ENCODE data around the gene BLOC1S4. TPM values are rescaled to one million over a fixed set of nuclear protein-coding genes. Genes with fewer than 3 reads are reported as not detected.
"Not testable (repeated sequence)": the region's sequence is repeated elsewhere in the genome, so short reads cannot be mapped to it uniquely, and the experiment has no call there.

BLOC1S4 gene
- total RNA-seq, result 6.3 TPM

- H3K27ac ChIP-seq (ENCODE audit: low read depth, low read length), result peak within 1 kb of the TSS; percentile 70
- H3K4me3 ChIP-seq (ENCODE audit: low read length in 3 of 3), result peak within 1 kb of the TSS; percentile 82 to 97 (median 95)
These were observed at the start of gene BLOC1S4 for GRCh38 chr4:6716018-6716911. TSS of gene BLOC1S4 (plus strand) at chr4:6716174. CDS start at chr4:6716210, 36 bp downstream.

GRCh38 chr4:6668391-6668790 lies 47.6 kb upstream of the BLOC1S4 start:
- Histone ChIP-seq H3K9me3 (ENCODE audit: control insufficient read depth in 3 of 3, low read length in 3 of 3) (peaks cover 0 to 2% (median 0%) of the 10 kb centered on the region in 3 donors), H3K27me3 (ENCODE audit: control insufficient read depth in 3 of 3, insufficient read depth in 3 of 3, low read length in 3 of 3) (peaks cover 9 to 22% (median 22%) of the 10 kb centered on the region in 3 donors), H3K36me3 (ENCODE audit: control insufficient read depth in 3 of 3, insufficient read depth in 3 of 3, low read length in 3 of 3) (peaks cover 0 to 6% (median 0%) of the 10 kb centered on the region in 3 donors), H3K9ac (ENCODE audit: low read depth in 1 of 3, low read length in 3 of 3) (no peak overlapping the region), H3K4me3 (ENCODE audit: low read length in 3 of 3) (no peak overlapping the region), H3K4me1 (ENCODE audit: control insufficient read depth in 3 of 3, insufficient read depth in 3 of 3, low read length in 3 of 3) (peaks cover 0 to 13% (median 9%) of the 10 kb centered on the region in 3 donors), H3K27ac (ENCODE audit: low read depth, low read length) (no peak overlapping the region)

More at GRCh38 chr4:6716018-6716911, at the start of gene BLOC1S4:
- Histone ChIP-seq H3K9ac (ENCODE audit: low read depth in 1 of 3, low read length in 3 of 3) (peak within 1 kb of the TSS; percentile 82 to 96 (median 85)), H3K27me3 (ENCODE audit: control insufficient read depth in 3 of 3, insufficient read depth in 3 of 3, low read length in 3 of 3) (no peaks in the 10 kb centered on the region), H3K4me1 (ENCODE audit: control insufficient read depth in 3 of 3, insufficient read depth in 3 of 3, low read length in 3 of 3) (peaks cover 17 to 32% (median 23%) of the 10 kb centered on the region in 3 donors), H3K9me3 (ENCODE audit: control insufficient read depth in 3 of 3, low read length in 3 of 3) (no peaks in the 10 kb centered on the region), H3K36me3 (ENCODE audit: control insufficient read depth in 3 of 3, insufficient read depth in 3 of 3, low read length in 3 of 3) (no peaks in the 10 kb centered on the region)

GRCh38 chr4:6671648-6672047 lies 44.3 kb upstream of the BLOC1S4 start:
- H3K9me3 ChIP-seq (ENCODE audit: control insufficient read depth in 3 of 3, low read length in 3 of 3), result no peaks in the 10 kb centered on the region
- H3K9ac ChIP-seq (ENCODE audit: low read depth in 1 of 3, low read length in 3 of 3), result no peak overlapping the region
- H3K4me1 ChIP-seq (ENCODE audit: control insufficient read depth in 3 of 3, insufficient read depth in 3 of 3, low read length in 3 of 3), result peaks cover 21 to 24% (median 23%) of the 10 kb centered on the region in 3 donors
- H3K36me3 ChIP-seq (ENCODE audit: control insufficient read depth in 3 of 3, insufficient read depth in 3 of 3, low read length in 3 of 3), result peaks cover 0 to 10% (median 5%) of the 10 kb centered on the region in 3 donors
- peaks cover 0 to 4% (median 0%) of the 10 kb centered on the region in 3 donors for H3K27me3 ChIP-seq (ENCODE audit: control insufficient read depth in 3 of 3, insufficient read depth in 3 of 3, low read length in 3 of 3)
- no peak overlapping the region for H3K27ac ChIP-seq (ENCODE audit: low read depth, low read length)
- H3K4me3 ChIP-seq (ENCODE audit: low read length in 3 of 3), result no peak overlapping the region

- Histone ChIP-seq H3K27me3 (ENCODE audit: control insufficient read depth in 3 of 3, insufficient read depth in 3 of 3, low read length in 3 of 3) (peaks cover 0 to 4% (median 0%) of the 10 kb centered on the region in 3 donors), H3K9me3 (ENCODE audit: control insufficient read depth in 3 of 3, low read length in 3 of 3) (no peaks in the 10 kb centered on the region), H3K4me3 (ENCODE audit: low read length in 3 of 3) (no peak overlapping the region), H3K27ac (ENCODE audit: low read depth, low read length) (no peak overlapping the region), H3K9ac (ENCODE audit: low read depth in 1 of 3, low read length in 3 of 3) (no peak overlapping the region), H3K4me1 (ENCODE audit: control insufficient read depth in 3 of 3, insufficient read depth in 3 of 3, low read length in 3 of 3) (peaks cover 26 to 28% (median 28%) of the 10 kb centered on the region in 3 donors), H3K36me3 (ENCODE audit: control insufficient read depth in 3 of 3, insufficient read depth in 3 of 3, low read length in 3 of 3) (peaks cover 0 to 10% (median 7%) of the 10 kb centered on the region in 3 donors)
These were observed 43.8 kb upstream of the BLOC1S4 start for GRCh38 chr4:6672131-6672530.

- peaks cover 0 to 12% (median 9%) of the 10 kb centered on the region in 3 donors for H3K36me3 ChIP-seq (ENCODE audit: control insufficient read depth in 3 of 3, insufficient read depth in 3 of 3, low read length in 3 of 3)
- not testable (repeated sequence) for H3K27ac ChIP-seq (ENCODE audit: low read depth, low read length); H3K9me3 ChIP-seq (ENCODE audit: control insufficient read depth in 3 of 3, low read length in 3 of 3); H3K27me3 ChIP-seq (ENCODE audit: control insufficient read depth in 3 of 3, insufficient read depth in 3 of 3, low read length in 3 of 3)
- H3K4me1 ChIP-seq (ENCODE audit: control insufficient read depth in 3 of 3, insufficient read depth in 3 of 3, low read length in 3 of 3), result peaks cover 28 to 31% (median 28%) of the 10 kb centered on the region in 3 donors
- peak overlapping the region in 1 of 3 donors; percentile 89 for H3K9ac ChIP-seq (ENCODE audit: low read depth in 1 of 3, low read length in 3 of 3)
- peak overlapping the region in 2 of 3 donors; percentile 76 to 77 for H3K4me3 ChIP-seq (ENCODE audit: low read length in 3 of 3)
These were observed 43.3 kb upstream of the BLOC1S4 start for GRCh38 chr4:6672541-6673190.

GRCh38 chr4:6673191-6673659 lies 42.7 kb upstream of the BLOC1S4 start:
- Histone ChIP-seq H3K4me3 (ENCODE audit: low read length in 3 of 3) (peak overlapping the region; percentile 76 to 81 (median 77)), H3K36me3 (ENCODE audit: control insufficient read depth in 3 of 3, insufficient read depth in 3 of 3, low read length in 3 of 3) (peaks cover 0 to 11% (median 9%) of the 10 kb centered on the region in 3 donors), H3K27ac (ENCODE audit: low read depth, low read length) (peak overlapping the region; percentile 77), H3K9ac (ENCODE audit: low read depth in 1 of 3, low read length in 3 of 3) (peak overlapping the region; percentile 70 to 89 (median 79)), H3K4me1 (ENCODE audit: control insufficient read depth in 3 of 3, insufficient read depth in 3 of 3, low read length in 3 of 3) (peaks cover 28 to 31% (median 28%) of the 10 kb centered on the region in 3 donors)
- H3K27me3 ChIP-seq (ENCODE audit: control insufficient read depth in 3 of 3, insufficient read depth in 3 of 3, low read length in 3 of 3); H3K9me3 ChIP-seq (ENCODE audit: control insufficient read depth in 3 of 3, low read length in 3 of 3): not testable (repeated sequence)

- H3K36me3 ChIP-seq (ENCODE audit: control insufficient read depth in 3 of 3, insufficient read depth in 3 of 3, low read length in 3 of 3), result peaks cover 0 to 9% (median 8%) of the 10 kb centered on the region in 3 donors
- H3K4me3 ChIP-seq (ENCODE audit: low read length in 3 of 3), result peak overlapping the region; percentile 76 to 81 (median 77)
These were observed 42.1 kb upstream of the BLOC1S4 start for GRCh38 chr4:6673660-6674499.

GRCh38 chr4:6674500-6675149 lies 41.3 kb upstream of the BLOC1S4 start:
- Histone ChIP-seq H3K36me3 (ENCODE audit: control insufficient read depth in 3 of 3, insufficient read depth in 3 of 3, low read length in 3 of 3) (peaks cover 0 to 9% (median 8%) of the 10 kb centered on the region in 3 donors), H3K4me1 (ENCODE audit: control insufficient read depth in 3 of 3, insufficient read depth in 3 of 3, low read length in 3 of 3) (peaks cover 28 to 31% (median 28%) of the 10 kb centered on the region in 3 donors), H3K4me3 (ENCODE audit: low read length in 3 of 3) (peak overlapping the region; percentile 76 to 81 (median 77)), H3K27ac (ENCODE audit: low read depth, low read length) (peak overlapping the region; percentile 77), H3K9me3 (ENCODE audit: control insufficient read depth in 3 of 3, low read length in 3 of 3) (no peaks in the 10 kb centered on the region), H3K27me3 (ENCODE audit: control insufficient read depth in 3 of 3, insufficient read depth in 3 of 3, low read length in 3 of 3) (no peaks in the 10 kb centered on the region), H3K9ac (ENCODE audit: low read depth in 1 of 3, low read length in 3 of 3) (peak overlapping the region; percentile 67 to 89 (median 70))

More at GRCh38 chr4:6673660-6674499, 42.1 kb upstream of the BLOC1S4 start:
- Histone ChIP-seq H3K27me3 (ENCODE audit: control insufficient read depth in 3 of 3, insufficient read depth in 3 of 3, low read length in 3 of 3) (no peaks in the 10 kb centered on the region), H3K4me1 (ENCODE audit: control insufficient read depth in 3 of 3, insufficient read depth in 3 of 3, low read length in 3 of 3) (peaks cover 28 to 31% (median 28%) of the 10 kb centered on the region in 3 donors), H3K9ac (ENCODE audit: low read depth in 1 of 3, low read length in 3 of 3) (peak overlapping the region; percentile 70 to 89 (median 79)), H3K27ac (ENCODE audit: low read depth, low read length) (peak overlapping the region; percentile 77), H3K9me3 (ENCODE audit: control insufficient read depth in 3 of 3, low read length in 3 of 3) (no peaks in the 10 kb centered on the region)
